OCI-LY1 (cell line): ENCODE results near the gene NCOR1.
A peak's percentile ranks its signal among the peaks of the same experiment; 100 is the strongest.

Source experiments
- H2AFZ ChIP-seq: fragments of 200-600 bp; sonication (generic), shearing (Covaris generic); 2 replicates; pipeline ENCODE4 v1.6.0; 2014; ENCODE audit warnings: antibody characterized with exemption, mild to moderate bottlenecking, low read length
- H3F3A ChIP-seq: fragments of 200-600 bp; sonication (generic), shearing (Covaris generic); 2 replicates; pipeline ENCODE4 v1.6.0; 2014; ENCODE audit warnings: mild to moderate bottlenecking, antibody characterized with exemption, low read length, moderate library complexity; ENCODE audit not compliant: insufficient read depth
- H3K27ac ChIP-seq: fragments of 200-600 bp; sonication (generic); 2 replicates; pipeline ENCODE4 v1.5.1; 2014; ENCODE audit warnings: low read length, mixed run types, mild to moderate bottlenecking, low read depth; ENCODE audit not compliant: poor library complexity, severe bottlenecking
- H3K27me3 ChIP-seq: fragments of 200-600 bp; sonication (generic); 2 replicates; pipeline ENCODE4 v1.6.0; 2014; ENCODE audit warnings: antibody characterized with exemption, mild to moderate bottlenecking, low read length, moderate library complexity; ENCODE audit not compliant: insufficient read depth
- H3K36me3 ChIP-seq: fragments of 200-600 bp; sonication (generic); 2 replicates; pipeline ENCODE4 v1.6.1; 2014; ENCODE audit warnings: mild to moderate bottlenecking, antibody characterized with exemption, low read length, moderate library complexity, mixed read lengths; ENCODE audit not compliant: insufficient read depth
- H3K4me1 ChIP-seq: fragments of 200-600 bp; sonication (generic); 2 replicates; pipeline ENCODE4 v1.5.1; 2014; ENCODE audit warnings: mild to moderate bottlenecking, low read length, moderate library complexity; ENCODE audit not compliant: insufficient read depth, severe bottlenecking
- H3K4me2 ChIP-seq: fragments of 200-600 bp; sonication (generic), shearing (Covaris generic); 2 replicates; pipeline ENCODE4 v1.6.1; 2014; ENCODE audit warnings: low read length
- H3K4me3 ChIP-seq: fragments of 200-600 bp; sonication (generic); 2 replicates; pipeline ENCODE4 v1.5.1; 2014; ENCODE audit warnings: low read length, low read depth, mild to moderate bottlenecking, mixed read lengths; ENCODE audit not compliant: poor library complexity, severe bottlenecking
- H3K79me2 ChIP-seq: fragments of 200-600 bp; shearing (Covaris generic); 2 replicates; pipeline ENCODE4 v1.6.1; 2016; ENCODE audit warnings: mixed run types, low read length, mixed read lengths; ENCODE audit not compliant: insufficient read depth
- H3K9ac ChIP-seq: fragments of 200-600 bp; sonication (generic), shearing (Covaris generic); 2 replicates; pipeline ENCODE4 v1.6.1; 2014; ENCODE audit warnings: mild to moderate bottlenecking, low read length, mixed read lengths
- H3K9me2 ChIP-seq: fragments of 200-600 bp; sonication (generic), shearing (Covaris generic); 2 replicates; pipeline ENCODE4 v1.6.1; 2014; ENCODE audit warnings: low read depth, mild to moderate bottlenecking, low read length, mixed read lengths
- H3K9me3 ChIP-seq: fragments of 200-600 bp; shearing (Covaris generic); 2 replicates; pipeline ENCODE4 v1.6.1; 2014; ENCODE audit warnings: low read length, mixed read lengths
- H4K20me1 ChIP-seq: fragments of 200-600 bp; sonication (generic), shearing (Covaris generic); 2 replicates; pipeline ENCODE4 v1.6.0; 2016; ENCODE audit warnings: mild to moderate bottlenecking, low read length; ENCODE audit not compliant: insufficient read depth
- EZH2 ChIP-seq: fragments of 200-600 bp; sonication (generic), shearing (Covaris generic); IDR thresholded peaks from 2 replicates; pipeline ENCODE4 v1.8.0; 2017; ENCODE audit warnings: borderline replicate concordance, mixed run types, mild to moderate bottlenecking, antibody characterized with exemption, low read length, moderate library complexity, mixed read lengths
- TF ChIP-seq, protein P1 (sequence below): fragments of 200-600 bp; sonication (generic), shearing (Covaris generic); IDR thresholded peaks from 2 replicates; pipeline ENCODE4 v1.5.1; 2017; ENCODE audit warnings: mild to moderate bottlenecking, antibody characterized with exemption, low read length, moderate library complexity, mixed read lengths

The NCOR1 gene

DNA sequence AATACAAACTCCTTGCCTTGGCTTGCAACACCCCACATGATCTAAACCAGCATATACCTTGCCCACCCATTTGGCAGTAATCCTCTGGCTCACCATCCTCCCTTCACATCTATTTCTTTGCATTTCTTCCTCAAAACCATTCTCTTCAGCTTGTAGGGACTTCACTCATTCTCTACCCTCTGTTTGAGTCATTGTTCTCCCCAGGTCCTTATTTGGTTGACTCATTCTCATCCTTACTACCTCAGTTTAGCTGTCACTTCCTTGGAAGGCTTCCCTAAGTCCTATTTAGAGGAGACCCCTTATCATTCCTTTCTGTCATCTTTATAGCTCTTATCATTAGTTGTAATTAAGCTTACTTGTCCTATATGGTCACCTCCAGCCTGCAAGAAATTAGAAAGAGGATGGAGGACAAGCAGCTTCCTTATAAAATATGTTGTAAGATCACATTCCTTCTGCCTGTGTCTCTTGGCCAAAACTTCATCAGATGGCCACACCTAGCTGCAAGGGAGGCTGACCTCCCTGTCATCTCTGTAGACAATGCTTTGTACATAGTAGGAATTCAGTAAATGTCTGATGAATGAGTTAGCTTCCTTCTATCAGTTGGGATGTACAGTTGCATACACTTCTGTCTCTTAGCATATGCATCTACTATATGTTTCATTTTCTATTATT lies 214.0 kb downstream of the NCOR1 start:
- Histone ChIP-seq H3K9ac (peak overlapping the region; percentile 69; the same call in 1 of the 2 replicates), H3K36me3 (peaks cover 56% of the 10 kb centered on the region), H3K27ac (no peak overlapping the region), H4K20me1 (no peaks in the 10 kb centered on the region), H2AFZ (no peak overlapping the region), H3K4me3 (peak overlapping the region; percentile 70), H3K4me1 (peaks cover 13% of the 10 kb centered on the region), H3F3A (peaks cover 3% of the 10 kb centered on the region; the same call in 1 of the 2 replicates), H3K27me3 (no peaks in the 10 kb centered on the region), H3K9me3 (no peaks in the 10 kb centered on the region; the same call in 1 of the 2 replicates), H3K4me2 (peak overlapping the region; percentile 76), H3K9me2 (no peaks in the 10 kb centered on the region), H3K79me2 (peaks cover 15% of the 10 kb centered on the region)
- TF ChIP-seq EZH2, result no peak
- TF ChIP-seq, protein P1, sequence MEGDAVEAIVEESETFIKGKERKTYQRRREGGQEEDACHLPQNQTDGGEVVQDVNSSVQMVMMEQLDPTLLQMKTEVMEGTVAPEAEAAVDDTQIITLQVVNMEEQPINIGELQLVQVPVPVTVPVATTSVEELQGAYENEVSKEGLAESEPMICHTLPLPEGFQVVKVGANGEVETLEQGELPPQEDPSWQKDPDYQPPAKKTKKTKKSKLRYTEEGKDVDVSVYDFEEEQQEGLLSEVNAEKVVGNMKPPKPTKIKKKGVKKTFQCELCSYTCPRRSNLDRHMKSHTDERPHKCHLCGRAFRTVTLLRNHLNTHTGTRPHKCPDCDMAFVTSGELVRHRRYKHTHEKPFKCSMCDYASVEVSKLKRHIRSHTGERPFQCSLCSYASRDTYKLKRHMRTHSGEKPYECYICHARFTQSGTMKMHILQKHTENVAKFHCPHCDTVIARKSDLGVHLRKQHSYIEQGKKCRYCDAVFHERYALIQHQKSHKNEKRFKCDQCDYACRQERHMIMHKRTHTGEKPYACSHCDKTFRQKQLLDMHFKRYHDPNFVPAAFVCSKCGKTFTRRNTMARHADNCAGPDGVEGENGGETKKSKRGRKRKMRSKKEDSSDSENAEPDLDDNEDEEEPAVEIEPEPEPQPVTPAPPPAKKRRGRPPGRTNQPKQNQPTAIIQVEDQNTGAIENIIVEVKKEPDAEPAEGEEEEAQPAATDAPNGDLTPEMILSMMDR, result no peak

DNA sequence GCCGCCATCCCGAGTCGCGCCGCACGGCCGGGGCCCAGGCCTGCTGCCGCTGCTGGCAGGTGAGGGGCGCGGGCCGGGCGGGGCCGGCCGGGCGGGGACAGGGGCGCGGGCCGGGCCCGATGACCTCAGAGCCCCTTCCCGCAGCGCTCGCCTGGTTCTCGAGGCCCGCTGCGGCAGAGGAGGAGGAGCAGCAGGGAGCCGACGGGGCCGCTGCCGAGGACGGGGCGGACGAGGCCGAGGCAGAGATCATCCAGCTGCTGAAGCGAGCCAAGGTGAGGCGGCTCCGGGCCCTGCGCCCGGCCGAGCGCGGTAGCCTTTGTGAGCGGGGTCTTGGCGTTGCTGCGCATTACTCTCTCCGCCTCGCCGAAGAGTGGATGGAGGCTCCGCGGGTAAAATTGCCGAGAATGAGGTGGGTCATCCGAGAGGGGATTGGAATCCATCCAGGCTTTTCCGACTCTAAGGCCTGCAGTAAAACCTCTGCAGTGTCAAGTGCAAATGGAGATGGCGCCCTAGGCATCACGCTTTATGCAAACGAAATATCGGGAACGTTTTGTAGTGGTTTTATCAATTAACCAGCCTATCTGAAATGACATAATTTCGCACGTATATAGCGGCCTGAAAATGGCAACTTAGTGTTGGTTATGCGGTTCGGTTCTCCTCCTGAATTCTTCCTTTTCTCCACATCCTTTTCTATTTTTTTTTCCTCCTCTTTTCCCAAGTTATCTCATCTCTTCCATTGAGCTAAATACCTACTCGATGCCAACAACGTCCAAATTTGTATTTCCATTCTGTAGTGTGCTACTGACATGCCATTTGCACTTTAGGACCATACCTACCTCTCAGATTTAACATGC lies 215.1 kb downstream of the NCOR1 start:
- Histone ChIP-seq H3K36me3 (peaks cover 44% of the 10 kb centered on the region), H2AFZ (no peak overlapping the region), H3F3A (peaks cover 3% of the 10 kb centered on the region; the same call in 1 of the 2 replicates), H3K4me1 (peaks cover 13% of the 10 kb centered on the region), H3K4me2 (peak overlapping the region; percentile 76), H3K4me3 (peak overlapping the region; percentile 70), H3K79me2 (peaks cover 15% of the 10 kb centered on the region), H3K27ac (peak overlapping the region; percentile 0), H3K9me2 (no peaks in the 10 kb centered on the region), H3K9me3 (no peaks in the 10 kb centered on the region; the same call in 1 of the 2 replicates), H3K9ac (peak overlapping the region; percentile 69), H4K20me1 (no peaks in the 10 kb centered on the region), H3K27me3 (no peaks in the 10 kb centered on the region)
- no peak for TF ChIP-seq EZH2
- TF ChIP-seq, protein P1, result no peak

DNA sequence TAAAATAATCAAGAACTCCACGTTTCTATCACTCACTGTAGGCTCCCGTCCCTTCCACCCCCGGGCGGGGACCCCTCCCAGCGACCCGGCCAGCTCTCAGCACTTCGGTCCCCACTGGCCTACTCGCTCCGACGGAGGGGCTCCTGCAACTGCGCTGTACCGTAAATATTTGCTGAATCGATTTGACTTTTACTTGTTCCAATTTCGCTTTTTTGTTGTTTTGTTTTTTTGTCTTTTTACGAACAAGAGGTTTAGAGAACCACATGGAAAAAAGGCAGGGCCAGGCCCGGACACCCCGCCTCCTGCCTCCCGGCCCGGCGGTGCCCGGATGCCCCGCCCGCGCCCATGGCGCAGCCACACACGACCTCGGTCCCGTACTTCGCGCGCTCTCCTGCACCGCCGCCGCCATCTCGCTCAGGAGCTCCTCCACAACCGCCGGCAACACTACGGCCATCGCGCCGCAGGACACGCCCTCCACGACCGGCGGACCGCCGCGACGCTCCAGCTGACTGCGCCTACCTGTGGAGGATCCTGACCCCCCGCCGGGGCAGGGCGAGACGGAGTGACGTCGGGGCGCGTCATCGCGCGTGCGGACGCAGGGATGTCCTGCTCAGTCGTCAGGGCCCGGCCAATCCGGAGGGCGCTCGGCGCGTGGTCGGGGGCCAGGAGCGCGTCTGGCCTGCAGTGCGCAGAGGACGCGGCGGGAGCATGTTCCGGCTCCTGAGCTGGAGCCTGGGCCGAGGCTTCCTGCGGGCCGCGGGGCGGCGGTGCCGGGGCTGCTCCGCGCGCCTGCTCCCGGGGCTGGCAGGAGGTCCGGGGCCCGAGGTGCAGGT lies 216.0 kb downstream of the NCOR1 start, which contains the start of the genes TTC19 and ZSWIM7:
Gene TTC19 (plus strand): TSS at position 684 of the 833 bp plus-strand sequence. CDS start 25 bp downstream, at position 709.
Gene ZSWIM7 (minus strand): TSS at position 564 of the 833 bp plus-strand sequence. CDS start 110 bp downstream, at position 454.
- H3K79me2 ChIP-seq, result peaks cover 15% of the 10 kb centered on the region
- no peaks in the 10 kb centered on the region; the same call in 1 of the 2 replicates for H3K9me3 ChIP-seq
- peaks cover 13% of the 10 kb centered on the region for H3K4me1 ChIP-seq
- peak within 1 kb of the TSS; percentile 76 for H3K4me2 ChIP-seq
- H3K36me3 ChIP-seq, result peaks cover 36% of the 10 kb centered on the region
- H3K9ac ChIP-seq, result peak within 1 kb of the TSS; percentile 69
- H3K27me3 ChIP-seq, result no peaks in the 10 kb centered on the region
- no peaks in the 10 kb centered on the region for H3K9me2 ChIP-seq
- peaks cover 3% of the 10 kb centered on the region; the same call in 1 of the 2 replicates for H3F3A ChIP-seq
- H2AFZ ChIP-seq, result no peak within 1 kb of the TSS
- H3K4me3 ChIP-seq, result peak within 1 kb of the TSS; percentile 70
- no peaks in the 10 kb centered on the region for H4K20me1 ChIP-seq
- peak within 1 kb of the TSS; percentile 82 for H3K27ac ChIP-seq
- TF ChIP-seq, protein P1, result no peak
- TF ChIP-seq EZH2, result no peak
